Hepatocyte (in vitro differentiated cells): ENCODE data around the gene PPP1R9A. TPM values are rescaled to one million over a fixed set of nuclear protein-coding genes. Genes with fewer than 3 reads are reported as not detected.
"Not testable (repeated sequence)": the region's sequence is repeated elsewhere in the genome, so short reads cannot be mapped to it uniquely, and the experiment has no call there.

Experiments
- DNase-seq: peaks from one replicate; pipeline ENCODE4 v3.0.0-alpha.2; 2016; ENCODE audit warnings: low spot score
- H2AFZ ChIP-seq: fragments of 200-600 bp; sonication (generic); 2 replicates; pipeline ENCODE4 v1.6.0; 2016; ENCODE audit warnings: antibody characterized with exemption, mild to moderate bottlenecking
- H3K27ac ChIP-seq: fragments of 200-600 bp; sonication (generic); 2 replicates; pipeline ENCODE4 v1.5.1; 2016; ENCODE audit warnings: mild to moderate bottlenecking
- H3K27me3 ChIP-seq: fragments of 200-600 bp; sonication (generic); 2 replicates; pipeline ENCODE4 v1.6.1; 2016
- H3K36me3 ChIP-seq: fragments of 200-600 bp; sonication (generic); replicated peaks from 2 replicates; pipeline ENCODE4 v1.5.1; 2016; ENCODE audit warnings: low read depth; ENCODE audit not compliant: insufficient read depth
- H3K4me1 ChIP-seq: fragments of 200-600 bp; sonication (generic); 2 replicates; pipeline ENCODE4 v1.5.1; 2016; ENCODE audit warnings: mild to moderate bottlenecking, moderate library complexity; ENCODE audit not compliant: insufficient read depth
- H3K4me2 ChIP-seq: fragments of 200-600 bp; sonication (generic); 2 replicates; pipeline ENCODE4 v1.6.0; 2016
- H3K4me3 ChIP-seq: fragments of 200-600 bp; sonication (generic); 2 replicates; pipeline ENCODE4 v1.5.1; 2016; ENCODE audit warnings: mild to moderate bottlenecking
- H3K79me2 ChIP-seq: fragments of 200-600 bp; sonication (generic); 2 replicates; pipeline ENCODE4 v1.6.0; 2017; ENCODE audit warnings: mild to moderate bottlenecking
- H3K9me2 ChIP-seq: fragments of 200-600 bp; sonication (generic); replicated peaks from 2 replicates; pipeline ENCODE4 v1.6.0; 2017; ENCODE audit warnings: mild to moderate bottlenecking; ENCODE audit not compliant: insufficient read depth
- H3K9me3 ChIP-seq: fragments of 200-600 bp; sonication (generic); 2 replicates; pipeline ENCODE4 v1.5.1; 2016; ENCODE audit warnings: low read depth, mild to moderate bottlenecking
- H4K20me1 ChIP-seq: fragments of 200-600 bp; sonication (generic); 2 replicates; pipeline ENCODE4 v1.6.0; 2016; ENCODE audit warnings: mild to moderate bottlenecking; ENCODE audit not compliant: insufficient read depth, poor library complexity, severe bottlenecking
- EZH2 ChIP-seq: fragments of 200-600 bp; sonication (generic); IDR thresholded peaks from 2 replicates; pipeline ENCODE4 v1.6.1; 2016; ENCODE audit warnings: antibody characterized with exemption, mild to moderate bottlenecking, borderline replicate concordance
- EZH2phosphoT487 ChIP-seq: fragments of 200-600 bp; sonication (generic); IDR thresholded peaks from one replicate; pipeline ENCODE4 v1.6.1; 2018; ENCODE audit warnings: antibody characterized with exemption, mild to moderate bottlenecking, low read depth, moderate library complexity; ENCODE audit not compliant: unreplicated experiment, severe bottlenecking
- WGBS: methylation state at CpG from one replicate; pipeline ENCODE4 v1.1.6; 2016; ENCODE audit warnings: low lambda C conversion rate; ENCODE audit errors: missing lambda C conversion rate; 5-methylcytosine and 5-hydroxymethylcytosine counted together
- polyA plus RNA-seq: library from polyadenylated mRNA; unstranded; fragments of >200 nt; fragmentation: Nextera tagmentation; extraction: Ambion mirVana; gene quantifications from 2 replicates; pipeline ENCODE4 v1.2.1, GENCODE V29; 2016
- total RNA-seq: library from RNA; depleted of rRNA; stranded (reverse); fragments of >200 nt; gene quantifications from 2 replicates; pipeline ENCODE4 v1.2.3, GENCODE V29; 2014
- TF ChIP-seq, protein P1 (sequence below): fragments of 200-600 bp; sonication (generic); IDR thresholded peaks from 2 replicates; pipeline ENCODE4 v1.5.1; 2016; ENCODE audit warnings: antibody characterized with exemption, mild to moderate bottlenecking; ENCODE audit not compliant: poor library complexity

The PPP1R9A gene
- total and polyA plus RNA-seq, 2 experiments from 2014 or later, result 11.7 to 25.7 TPM

DNA sequence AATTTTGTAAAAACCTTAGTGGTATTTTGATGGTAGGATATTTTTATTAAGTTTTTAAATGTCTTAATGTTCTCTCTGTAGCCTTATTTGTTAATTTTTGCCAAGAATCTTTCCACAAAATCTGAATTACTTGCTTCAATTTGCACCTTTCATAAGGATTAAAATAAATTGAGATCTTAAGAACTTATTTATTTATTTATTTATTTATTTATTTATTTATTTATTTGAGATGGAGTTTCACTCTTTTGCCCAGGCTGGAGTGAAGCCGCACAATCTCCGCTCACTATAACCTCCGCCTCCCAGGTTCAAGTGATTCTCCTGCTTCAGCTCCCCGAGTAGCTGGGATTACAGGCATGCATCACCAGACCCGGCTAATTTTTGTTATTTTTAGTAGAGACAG lies 98.6 kb downstream of the PPP1R9A start:
- H3K4me2 ChIP-seq, result no peak overlapping the region
- H3K9me2 ChIP-seq, result no peaks in the 10 kb centered on the region
- H3K27ac ChIP-seq, result no peak overlapping the region
- TF ChIP-seq EZH2 (no peak), EZH2phosphoT487 (no peak)
- TF ChIP-seq, protein P1, sequence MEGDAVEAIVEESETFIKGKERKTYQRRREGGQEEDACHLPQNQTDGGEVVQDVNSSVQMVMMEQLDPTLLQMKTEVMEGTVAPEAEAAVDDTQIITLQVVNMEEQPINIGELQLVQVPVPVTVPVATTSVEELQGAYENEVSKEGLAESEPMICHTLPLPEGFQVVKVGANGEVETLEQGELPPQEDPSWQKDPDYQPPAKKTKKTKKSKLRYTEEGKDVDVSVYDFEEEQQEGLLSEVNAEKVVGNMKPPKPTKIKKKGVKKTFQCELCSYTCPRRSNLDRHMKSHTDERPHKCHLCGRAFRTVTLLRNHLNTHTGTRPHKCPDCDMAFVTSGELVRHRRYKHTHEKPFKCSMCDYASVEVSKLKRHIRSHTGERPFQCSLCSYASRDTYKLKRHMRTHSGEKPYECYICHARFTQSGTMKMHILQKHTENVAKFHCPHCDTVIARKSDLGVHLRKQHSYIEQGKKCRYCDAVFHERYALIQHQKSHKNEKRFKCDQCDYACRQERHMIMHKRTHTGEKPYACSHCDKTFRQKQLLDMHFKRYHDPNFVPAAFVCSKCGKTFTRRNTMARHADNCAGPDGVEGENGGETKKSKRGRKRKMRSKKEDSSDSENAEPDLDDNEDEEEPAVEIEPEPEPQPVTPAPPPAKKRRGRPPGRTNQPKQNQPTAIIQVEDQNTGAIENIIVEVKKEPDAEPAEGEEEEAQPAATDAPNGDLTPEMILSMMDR, result no peak
- H3K4me3 ChIP-seq, result no peak overlapping the region
- DNase-seq, result no peak
- H2AFZ ChIP-seq, result no peak overlapping the region
- no peaks in the 10 kb centered on the region for H4K20me1 ChIP-seq
- WGBS, result 97% methylated on average over 5 of the region's 5 CpGs
- H3K36me3 ChIP-seq, result no peaks in the 10 kb centered on the region
- no peaks in the 10 kb centered on the region for H3K79me2 ChIP-seq
- no peaks in the 10 kb centered on the region for H3K27me3 ChIP-seq
- no peaks in the 10 kb centered on the region for H3K4me1 ChIP-seq
- no peaks in the 10 kb centered on the region for H3K9me3 ChIP-seq

DNA sequence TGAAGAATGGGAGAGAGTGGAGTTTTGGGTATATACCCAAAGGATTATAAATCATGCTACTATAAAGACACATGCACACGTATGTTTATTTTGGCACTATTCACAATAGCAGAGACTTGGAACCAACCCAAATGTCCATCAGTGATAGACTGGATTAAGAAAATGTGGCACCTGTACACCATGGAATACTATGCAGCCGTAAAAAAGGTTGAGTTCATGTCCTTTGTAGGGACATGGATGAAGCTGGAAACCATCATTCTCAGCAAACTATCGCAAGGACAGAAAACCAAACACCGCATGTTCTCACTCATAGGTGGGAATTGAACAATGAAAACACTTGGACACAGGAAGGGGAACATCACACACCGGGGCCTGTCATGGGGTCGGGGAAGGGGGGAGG lies 101.4 kb downstream of the PPP1R9A start:
- not testable (repeated sequence) for H3K36me3 ChIP-seq, H3K27me3 ChIP-seq, H3K4me3 ChIP-seq, H3K4me1 ChIP-seq, H2AFZ ChIP-seq, H4K20me1 ChIP-seq, H3K9me3 ChIP-seq, DNase-seq, H3K9me2 ChIP-seq, H3K27ac ChIP-seq, H3K79me2 ChIP-seq, H3K4me2 ChIP-seq
- 91% methylated on average over 6 of the region's 6 CpGs for WGBS

DNA sequence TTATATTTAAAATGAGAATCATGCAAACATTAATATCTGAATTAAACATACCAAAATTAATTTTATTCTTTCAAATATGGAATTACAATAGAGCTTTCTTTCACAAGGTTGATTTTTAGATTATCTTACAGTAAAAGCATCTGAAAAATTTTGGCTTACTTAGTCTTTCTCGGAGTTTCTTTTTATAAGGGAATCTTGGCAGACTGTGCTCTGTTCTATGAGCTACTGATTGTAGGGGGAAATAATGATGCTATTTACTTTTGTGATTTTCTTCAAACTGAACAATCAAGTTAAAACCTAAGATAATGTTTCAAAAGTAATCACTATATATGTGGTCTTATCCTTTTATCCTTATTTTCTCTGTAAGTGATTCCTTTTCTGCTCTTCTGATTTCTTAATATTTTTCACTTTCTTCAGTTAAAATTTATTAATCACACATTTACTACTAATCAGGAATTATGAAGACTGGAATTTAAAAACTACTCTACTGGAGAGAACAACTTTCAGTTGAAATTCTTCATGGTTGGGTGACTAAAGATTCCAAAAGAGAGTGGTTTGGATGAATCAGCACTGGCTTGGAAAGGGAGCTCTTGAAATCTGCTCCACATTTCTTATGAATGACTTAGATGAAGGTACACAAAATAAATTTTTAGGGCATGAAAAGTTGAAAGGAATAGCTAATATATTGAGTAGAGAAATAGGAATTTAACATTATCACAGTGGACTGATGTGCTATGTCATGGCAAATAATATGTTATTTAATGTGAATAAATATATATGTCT lies 103.9 kb downstream of the PPP1R9A start:
- no peak for DNase-seq
- peaks cover 3% of the 10 kb centered on the region for H3K79me2 ChIP-seq
- H3K9me2 ChIP-seq, result no peaks in the 10 kb centered on the region
- H3K4me1 ChIP-seq, result no peaks in the 10 kb centered on the region
- H3K9me3 ChIP-seq, result no peaks in the 10 kb centered on the region
- no peak overlapping the region for H3K27ac ChIP-seq
- 62% methylated on average over 1 of the region's 1 CpG for WGBS
- no peak overlapping the region for H3K4me3 ChIP-seq
- H2AFZ ChIP-seq, result no peak overlapping the region
- TF ChIP-seq, protein P1, result no peak
- TF ChIP-seq EZH2 (no peak), EZH2phosphoT487 (no peak)
- H4K20me1 ChIP-seq, result no peaks in the 10 kb centered on the region
- H3K27me3 ChIP-seq, result no peaks in the 10 kb centered on the region
- H3K36me3 ChIP-seq, result no peaks in the 10 kb centered on the region
- H3K4me2 ChIP-seq, result no peak overlapping the region

DNA sequence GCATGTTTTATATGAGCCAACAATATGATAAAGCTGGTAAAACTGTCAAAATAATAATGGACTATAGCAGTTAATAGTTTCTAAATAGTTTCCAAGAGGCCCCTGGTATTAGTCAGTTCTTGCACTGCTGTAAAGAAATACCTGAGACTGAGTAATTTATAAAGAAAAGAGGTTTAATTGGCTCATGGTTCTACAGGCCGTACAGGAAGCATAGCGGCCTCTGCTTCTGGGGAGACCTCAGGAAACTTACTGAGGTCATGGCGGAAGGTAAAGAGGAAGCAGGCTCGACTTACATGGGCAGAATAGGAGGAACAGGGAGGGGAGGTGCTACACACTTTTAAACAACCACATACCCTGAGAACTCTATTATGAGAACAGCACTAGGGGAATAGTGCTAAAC lies 104.6 kb downstream of the PPP1R9A start:
- Histone ChIP-seq H3K27ac (no peak overlapping the region), H3K9me3 (no peaks in the 10 kb centered on the region), H3K36me3 (no peaks in the 10 kb centered on the region), H3K27me3 (no peaks in the 10 kb centered on the region), H3K9me2 (no peaks in the 10 kb centered on the region), H3K79me2 (peaks cover 3% of the 10 kb centered on the region), H4K20me1 (no peaks in the 10 kb centered on the region), H3K4me2 (no peak overlapping the region), H2AFZ (no peak overlapping the region), H3K4me1 (no peaks in the 10 kb centered on the region), H3K4me3 (no peak overlapping the region)
- 67% methylated on average over 4 of the region's 4 CpGs for WGBS
- DNase-seq, result no peak
- no peak for TF ChIP-seq EZH2
- TF ChIP-seq EZH2phosphoT487, result no peak
- TF ChIP-seq, protein P1, result no peak
